Kidney (tissue), 14 donors: ENCODE data around the gene KIF3A. TPM values are rescaled to one million over a fixed set of nuclear protein-coding genes. Genes with fewer than 3 reads are reported as not detected.

Experiments used
- DNase-seq, 5 donors: peaks; one replicate each; pipeline ENCODE4 v3.0.0-alpha.2; 2013 to 2020
- FAIRE-seq: peaks from 2 replicates; lab custom pipeline; 2012; peaks lifted over from hg19 to GRCh38; lab: Jason Lieb, UNC
- H3K27ac ChIP-seq, 2 donors: one replicate each; pipeline ENCODE4 v1.7.0; 2013; ENCODE audit warnings: low read depth in 2 of 2, low read length in 2 of 2, inconsistent platforms in 1 of 2
- H3K27me3 ChIP-seq: one replicate; pipeline ENCODE4 v1.7.1; 2013; ENCODE audit warnings: low read length, inconsistent platforms; ENCODE audit not compliant: control insufficient read depth, insufficient read depth
- H3K36me3 ChIP-seq, 3 donors: one replicate each; pipeline versions ENCODE4 v1.7.0 to v1.7.1; 2013; ENCODE audit warnings: low read length in 3 of 3, control low read depth in 1 of 3, inconsistent platforms in 1 of 3; ENCODE audit not compliant: insufficient read depth in 3 of 3, control insufficient read depth in 2 of 3
- H3K4me1 ChIP-seq, 3 donors: one replicate each; pipeline versions ENCODE4 v1.7.0 to v1.7.1; 2013; ENCODE audit warnings: low read length in 3 of 3, inconsistent platforms in 1 of 3, low read depth in 1 of 3; ENCODE audit not compliant: control insufficient read depth in 2 of 3, insufficient read depth in 2 of 3
- H3K4me3 ChIP-seq, 3 donors: one replicate each; pipeline versions ENCODE4 v1.7.0 to v1.8.1; 2013; ENCODE audit warnings: low read length in 3 of 3, control low read depth in 1 of 3, inconsistent platforms in 1 of 3
- H3K9ac ChIP-seq, 3 donors: one replicate each; pipeline versions ENCODE4 v1.7.0 to v1.7.1; 2013; ENCODE audit warnings: low read length in 3 of 3, control low read depth in 1 of 3, inconsistent platforms in 1 of 3
- H3K9me3 ChIP-seq, 3 donors: one replicate each; pipeline versions ENCODE4 v1.7.0 to v1.7.1; 2013; ENCODE audit warnings: low read length in 3 of 3, control low read depth in 1 of 3, inconsistent platforms in 1 of 3; ENCODE audit not compliant: control insufficient read depth in 2 of 3, insufficient read depth in 1 of 3
- CTCF ChIP-seq: IDR thresholded peaks from 3 replicates; pipeline ENCODE4 v1.5.1; 2012; ENCODE audit warnings: mild to moderate bottlenecking, moderate library complexity, borderline replicate concordance; ENCODE audit not compliant: insufficient read depth; ENCODE audit errors: extremely low read depth
- intact Hi-C: fragments of 100-400 bp; cut with DNase I; formaldehyde crosslinking; loops from one replicate; pipeline ENCODE4 v1.11.1; 2022
- polyA plus RNA-seq: library from polyadenylated mRNA; stranded (reverse); fragments of 350-450 nt; fragmentation: Illumina TruSeq; extraction: RNeasy Lipid Tissue Mini Kit (QIAGEN cat#74804); gene quantifications from one replicate; pipeline ENCODE4 v1.2.3, GENCODE V29; 2014; ENCODE audit warnings: low read depth, low replicate concordance; ENCODE audit not compliant: insufficient read depth
- total RNA-seq: library from RNA; stranded (reverse); fragmentation: NEBNext Ultra II Directional; extraction: Animal tissue kit (Norgen Biotek cat#: 25700); gene quantifications from one replicate; pipeline ENCODE4 v1.2.1, GENCODE V29; 2021
- donor health status: control.
- donor health status: control.
- donor health status: control.
- donor health status: control.
- donor health status: control.
- donor health status: DM: yes; HTN: yes; CAD: no.
- donor health status: Normal renal cell carcinoma (clear cell type).

KIF3A gene
- total and polyA plus RNA-seq, 2 donors from 2014 or later = 7.1 to 13.9 TPM

DNA sequence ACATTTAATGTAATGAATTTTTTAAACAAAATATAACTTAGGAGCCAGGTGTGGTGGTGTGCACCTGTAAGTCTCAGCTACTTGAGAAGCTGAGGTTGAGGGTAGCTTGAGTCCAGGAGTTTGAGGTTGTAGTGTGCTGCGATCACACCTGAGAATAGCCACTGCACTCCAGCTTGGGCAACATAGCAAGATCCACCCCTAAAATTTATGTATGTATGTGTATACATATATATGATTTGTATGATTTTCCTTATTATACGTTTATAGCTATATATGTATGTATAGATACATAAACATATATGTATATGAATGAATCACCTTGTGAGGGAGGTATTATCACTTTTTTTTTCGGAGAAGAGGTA is 9.2 kb upstream of the KIF3A start:
- no peak for FAIRE-seq
- Histone ChIP-seq H3K27ac (no peak overlapping the region), H3K36me3 (no peaks in the 10 kb centered on the region), H3K4me1 (peaks cover 0 to 6% (median 4%) of the 10 kb centered on the region in 3 donors), H3K27me3 (peaks cover 12% of the 10 kb centered on the region), H3K4me3 (peak overlapping the region; percentile 32 to 62 (median 33)), H3K9ac (no peak overlapping the region), H3K9me3 (no peaks in the 10 kb centered on the region)
- DNase-seq = no peak
- no peak for TF ChIP-seq CTCF
- intact Hi-C loops = no loop called here

GRCh38 chr5:132744659-132745058 is 7.3 kb upstream of the KIF3A start:
- H3K27ac ChIP-seq = no peak overlapping the region
- no peak overlapping the region for H3K9ac ChIP-seq
- H3K9me3 ChIP-seq = no peaks in the 10 kb centered on the region
- TF ChIP-seq CTCF = no peak
- H3K27me3 ChIP-seq = peaks cover 12% of the 10 kb centered on the region
- no peak for FAIRE-seq
- DNase-seq = no peak
- intact Hi-C loops = no loop called here
- no peak overlapping the region for H3K4me3 ChIP-seq
- no peaks in the 10 kb centered on the region for H3K36me3 ChIP-seq
- peaks cover 0 to 4% (median 0%) of the 10 kb centered on the region in 3 donors for H3K4me1 ChIP-seq

DNA sequence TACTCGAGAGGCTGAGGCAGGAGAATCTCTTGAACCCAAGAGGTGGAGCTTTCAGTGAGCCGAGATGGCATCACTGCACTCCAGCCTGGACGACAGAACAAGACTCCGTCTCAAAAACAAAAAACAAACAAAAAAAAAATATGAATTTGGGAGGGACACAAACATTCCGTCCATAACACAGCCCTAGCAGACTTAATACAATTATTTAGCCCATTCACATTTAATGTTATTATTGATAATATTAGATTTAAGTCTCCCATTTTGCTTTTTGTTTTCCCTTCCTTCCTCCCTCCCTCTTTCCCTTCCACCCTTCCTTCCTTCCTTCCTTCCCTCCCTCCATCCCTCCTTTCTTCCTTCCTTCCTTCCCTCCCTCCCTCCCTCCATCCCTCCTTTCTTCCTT is 5.3 kb upstream of the KIF3A start:
- no peak for DNase-seq
- FAIRE-seq = no peak
- Histone ChIP-seq H3K27me3 (peaks cover 12% of the 10 kb centered on the region), H3K4me1 (peaks cover 0 to 6% (median 0%) of the 10 kb centered on the region in 3 donors), H3K27ac (no peak overlapping the region), H3K4me3 (no peak overlapping the region), H3K9me3 (no peaks in the 10 kb centered on the region), H3K36me3 (no peaks in the 10 kb centered on the region), H3K9ac (no peak overlapping the region)
- intact Hi-C loops = no loop called here
- no peak for TF ChIP-seq CTCF

GRCh38 chr5:132742158-132742557 is 4.8 kb upstream of the KIF3A start:
- no peak for TF ChIP-seq CTCF
- FAIRE-seq = no peak
- H3K4me3 ChIP-seq = no peak overlapping the region

More at GRCh38 chr5:132742158-132742557, 4.8 kb upstream of the KIF3A start:
- H3K36me3 ChIP-seq = no peaks in the 10 kb centered on the region
- H3K9me3 ChIP-seq = no peaks in the 10 kb centered on the region
- DNase-seq = no peak
- H3K27me3 ChIP-seq = peaks cover 12% of the 10 kb centered on the region
- no peak overlapping the region for H3K9ac ChIP-seq
- peaks cover 0 to 4% (median 0%) of the 10 kb centered on the region in 3 donors for H3K4me1 ChIP-seq
- H3K27ac ChIP-seq = no peak overlapping the region
- intact Hi-C loops = no loop called here
